HEK293T (cell line): Measurements from ENCODE around the gene EML4.

Experiments used
- ARNT ChIP-seq: fragments of 450-650 bp; IDR thresholded peaks from 2 replicates; pipeline ENCODE4 v1.6.1; 2017; ENCODE audit warnings: mild to moderate bottlenecking
- BHLHE40 ChIP-seq: fragments of 450-650 bp; IDR thresholded peaks from 2 replicates; pipeline ENCODE4 v1.6.1; 2016; ENCODE audit warnings: mild to moderate bottlenecking, moderate library complexity, borderline replicate concordance
- CTBP1 ChIP-seq: fragments of 450-650 bp; IDR thresholded peaks from 2 replicates; pipeline ENCODE4 v1.6.1; 2016; ENCODE audit warnings: borderline replicate concordance
- ELF4 ChIP-seq: fragments of 450-650 bp; IDR thresholded peaks from 2 replicates; pipeline ENCODE4 v1.6.1; 2017; ENCODE audit warnings: antibody characterized with exemption
- FOXA1 ChIP-seq: fragments of 450-650 bp; IDR thresholded peaks from 2 replicates; pipeline ENCODE4 v1.6.1; 2016; ENCODE audit warnings: mild to moderate bottlenecking
- FOXM1 ChIP-seq: fragments of 450-650 bp; IDR thresholded peaks from 2 replicates; pipeline ENCODE4 v1.6.1; 2017; ENCODE audit warnings: mild to moderate bottlenecking, borderline replicate concordance
- L3MBTL2 ChIP-seq: fragments of 450-650 bp; conservative IDR thresholded peaks from 2 replicates; pipeline ENCODE4 v1.6.1; 2016; ENCODE audit warnings: mild to moderate bottlenecking
- LEF1 ChIP-seq: fragments of 450-650 bp; IDR thresholded peaks from 2 replicates; pipeline ENCODE4 v1.6.1; 2017; ENCODE audit warnings: mild to moderate bottlenecking, borderline replicate concordance
- NFRKB ChIP-seq: fragments of 450-650 bp; IDR thresholded peaks from 2 replicates; pipeline ENCODE4 v1.6.1; 2016; ENCODE audit warnings: mild to moderate bottlenecking, moderate library complexity
- SP1 ChIP-seq: fragments of 450-650 bp; IDR thresholded peaks from 2 replicates; pipeline ENCODE4 v1.6.1; 2017
- SUZ12 ChIP-seq: fragments of 450-650 bp; IDR thresholded peaks from 2 replicates; pipeline ENCODE4 v1.6.1; 2016; ENCODE audit warnings: mild to moderate bottlenecking
- TARDBP ChIP-seq: fragments of 450-650 bp; IDR thresholded peaks from 2 replicates; pipeline ENCODE4 v1.6.1; 2016
- ZNF384 ChIP-seq: fragments of 450-650 bp; IDR thresholded peaks from 2 replicates; pipeline ENCODE4 v1.6.1; 2016

GRCh38 chr2:42182654-42183308, 13.6 kb downstream of the EML4 start:
- TF ChIP-seq SP1 (no peak), FOXM1 (no peak), BHLHE40 (no peak), FOXA1 (no peak), L3MBTL2 (no peak), CTBP1 (no peak), ARNT (no peak), ELF4 (no peak), NFRKB (no peak), ZNF384 (no peak), LEF1 (no peak), TARDBP (no peak), SUZ12 (no peak)
